HG02852 (cell line): Measurements from ENCODE around the gene CA11.
A peak's percentile ranks its signal among the peaks of the same experiment; 100 is the strongest.
"Not testable (repeated sequence)": the region's sequence is repeated elsewhere in the genome, so short reads cannot be mapped to it uniquely, and the experiment has no call there.

Experiments
- ATAC-seq: cut with Tn5 transposase; IDR thresholded peaks from one replicate; pipeline ENCODE4 v1.9.1; 2021; ENCODE audit warnings: mild to moderate bottlenecking, moderate library complexity; ENCODE audit not compliant: unreplicated experiment

CA11 gene

DNA sequence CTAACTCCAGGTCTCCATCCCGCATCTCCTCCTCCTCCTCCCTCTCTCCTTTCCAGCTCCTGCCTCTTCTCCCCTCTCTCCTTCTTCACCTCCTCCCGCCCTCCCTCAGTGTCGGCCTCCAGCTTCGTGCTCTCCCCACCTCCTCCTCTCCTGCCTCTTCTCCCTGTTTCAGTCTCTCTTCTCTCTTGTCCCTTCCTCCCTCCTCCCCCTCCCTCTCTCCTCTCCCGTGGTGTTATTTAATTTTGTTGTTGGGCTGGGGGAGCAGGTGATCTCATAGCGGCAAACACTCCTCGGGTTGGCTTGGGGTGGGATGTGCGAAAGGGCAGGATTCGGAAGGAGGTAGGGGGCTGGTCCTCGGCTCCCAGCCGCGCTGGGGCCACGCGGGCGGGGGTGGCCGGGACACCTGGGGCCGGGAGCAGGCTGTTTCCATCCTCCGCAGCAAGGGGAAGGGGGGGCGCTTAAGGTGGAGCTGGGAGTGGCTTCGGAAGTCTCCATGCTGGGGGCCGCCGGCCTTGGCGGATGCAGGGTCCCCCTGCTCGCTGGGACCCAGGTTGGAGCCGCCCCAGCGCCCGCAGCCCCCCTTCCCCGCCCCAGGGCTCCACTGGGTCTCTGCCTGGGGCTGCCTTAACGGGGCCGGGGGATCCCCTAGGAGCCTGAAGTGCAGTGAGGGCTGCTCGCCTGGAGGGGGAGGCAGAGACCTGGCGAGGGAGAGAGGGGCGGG lies at the start of gene CA11:
Gene CA11, minus strand, starts transcription at position 187 of the 721 bp plus-strand sequence. CDS start 555 bp downstream, outside the sequence.
- peak; percentile 78 for ATAC-seq

DNA sequence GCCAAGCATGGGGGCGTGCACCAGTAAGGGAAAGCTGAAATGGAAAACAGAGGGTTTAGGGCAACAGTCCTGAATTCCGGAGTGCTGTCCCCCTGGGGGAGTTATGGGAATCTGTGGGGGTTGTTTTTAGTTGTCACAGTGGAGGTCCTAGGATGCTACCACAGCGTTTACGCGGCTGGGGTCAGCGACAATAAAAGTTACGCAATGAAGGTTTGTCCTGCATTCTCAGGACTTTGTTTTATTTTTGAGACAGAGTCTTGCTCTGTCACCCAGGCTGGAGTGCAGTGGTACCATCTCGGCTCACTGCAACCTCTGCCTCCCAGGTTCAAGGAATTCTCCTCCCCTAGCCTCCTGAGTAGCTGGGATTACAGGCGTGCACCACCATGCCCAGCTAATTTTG lies 47.6 kb upstream of the CA11 start:
- not testable (repeated sequence) for ATAC-seq

DNA sequence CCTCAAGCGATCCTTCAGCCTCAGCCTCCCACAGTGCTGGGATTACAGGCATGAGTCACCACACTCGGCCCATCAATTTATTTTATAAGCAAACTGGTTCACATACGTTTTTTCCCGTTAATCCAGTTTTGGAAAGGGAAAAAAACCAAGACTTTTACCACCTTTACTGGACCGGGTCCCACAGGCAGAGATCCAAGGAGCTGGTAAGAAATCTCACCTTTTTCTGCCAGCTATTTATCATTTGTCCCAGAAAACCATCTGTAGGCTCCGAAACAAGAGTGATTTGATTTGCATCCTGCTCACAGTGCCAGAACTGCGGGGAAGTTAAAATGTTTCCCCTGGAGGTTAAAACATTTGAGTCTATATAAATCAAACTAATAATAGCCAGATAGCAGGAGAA lies 43.5 kb upstream of the CA11 start:
- ATAC-seq = no peak

DNA sequence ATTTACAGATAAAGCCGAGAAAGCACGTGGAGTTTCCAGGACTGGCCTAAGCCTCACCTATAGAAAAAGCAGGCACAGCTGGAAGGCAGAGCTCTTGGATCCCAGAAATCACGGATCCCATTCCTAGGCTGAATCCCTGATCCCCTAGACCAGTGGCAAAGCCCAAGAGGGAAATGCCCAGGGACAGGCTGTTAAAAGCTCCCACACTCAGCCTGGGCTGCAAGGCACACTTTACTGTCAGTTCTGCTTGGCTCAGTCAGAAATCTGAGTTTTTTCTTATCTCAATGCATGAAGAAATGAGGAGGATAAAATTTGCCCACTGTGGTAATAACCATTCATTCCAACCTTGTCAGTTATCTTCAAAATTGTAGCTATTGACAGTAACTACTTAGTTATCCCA lies 41.8 kb upstream of the CA11 start:
- ATAC-seq = no peak

DNA sequence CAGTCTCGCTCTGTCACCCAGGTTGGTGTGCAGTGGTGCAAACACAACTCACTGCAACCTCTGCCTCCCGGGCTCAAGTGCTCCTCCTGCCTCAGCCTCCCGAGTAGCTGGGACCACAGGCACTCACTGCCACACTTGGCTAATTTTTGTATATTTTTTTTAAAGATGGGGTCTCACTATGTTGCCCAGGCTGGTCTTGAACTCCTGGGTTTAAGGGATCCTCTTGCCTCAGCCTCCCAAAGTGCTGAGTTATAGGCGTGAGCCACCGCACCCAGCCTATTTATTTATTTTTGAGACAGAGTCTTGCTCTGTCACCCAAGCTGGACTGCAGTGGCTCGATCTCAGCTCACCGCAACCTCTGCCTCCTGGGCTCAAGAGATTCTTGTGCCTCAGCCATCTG lies 40.6 kb upstream of the CA11 start:
- ATAC-seq = not testable (repeated sequence)

DNA sequence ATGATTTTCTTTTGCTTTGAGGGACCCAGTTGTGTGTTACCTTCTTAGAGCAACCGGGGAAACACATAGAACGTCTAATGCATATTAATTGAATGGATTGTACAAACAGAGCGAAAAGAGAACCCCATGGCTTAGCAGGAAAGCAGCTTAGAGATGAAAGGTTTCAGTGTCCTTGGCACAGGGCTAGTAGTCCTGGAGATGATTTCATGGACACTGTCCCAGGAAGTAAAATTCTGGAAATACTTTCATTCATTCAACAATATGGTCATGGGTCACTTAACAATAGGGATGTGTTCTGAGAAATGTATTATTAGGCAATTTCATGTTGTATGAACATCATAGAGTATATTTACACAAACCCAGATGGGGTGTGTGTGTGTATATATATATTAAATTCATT lies 40.1 kb upstream of the CA11 start:
- no peak for ATAC-seq

DNA sequence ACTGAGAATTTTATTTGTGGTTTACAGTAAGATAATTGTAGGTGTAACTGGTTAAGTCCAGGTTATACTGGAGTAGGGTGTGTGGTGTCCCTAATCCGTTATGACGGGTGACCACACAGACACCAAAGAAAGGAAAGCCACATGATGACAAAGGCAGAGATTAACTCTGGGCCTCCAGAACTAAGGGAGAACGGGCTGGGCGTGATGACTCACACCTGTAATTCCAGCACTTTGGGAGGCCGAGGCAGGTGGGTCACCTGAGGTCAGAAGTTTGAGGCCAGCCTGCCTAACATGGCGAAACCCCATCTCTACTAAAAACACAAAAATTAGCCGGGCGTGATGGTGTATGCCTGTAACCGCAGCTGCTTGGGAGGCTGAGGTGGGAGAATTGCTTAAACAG lies 39.6 kb upstream of the CA11 start:
- ATAC-seq = no peak

DNA sequence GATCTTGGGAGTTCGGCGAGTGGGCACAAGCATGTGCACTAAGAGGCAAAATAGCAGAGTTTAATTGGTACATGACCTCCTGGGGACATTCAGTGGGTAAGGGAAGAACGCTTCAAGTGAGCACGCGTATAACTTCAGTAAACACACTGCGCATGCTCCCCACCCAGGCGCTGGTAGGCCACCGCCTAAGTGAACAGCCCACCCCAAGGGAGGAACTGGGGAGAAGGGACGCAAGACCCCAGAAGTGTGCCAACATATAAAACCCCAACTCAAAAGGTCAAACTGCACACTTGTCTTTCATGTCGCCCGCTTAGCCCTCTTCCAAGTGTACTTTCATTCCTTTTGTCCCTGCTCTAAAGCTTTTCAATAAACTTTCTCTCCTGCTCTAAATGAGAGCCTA lies 37.4 kb upstream of the CA11 start:
- no peak for ATAC-seq

DNA sequence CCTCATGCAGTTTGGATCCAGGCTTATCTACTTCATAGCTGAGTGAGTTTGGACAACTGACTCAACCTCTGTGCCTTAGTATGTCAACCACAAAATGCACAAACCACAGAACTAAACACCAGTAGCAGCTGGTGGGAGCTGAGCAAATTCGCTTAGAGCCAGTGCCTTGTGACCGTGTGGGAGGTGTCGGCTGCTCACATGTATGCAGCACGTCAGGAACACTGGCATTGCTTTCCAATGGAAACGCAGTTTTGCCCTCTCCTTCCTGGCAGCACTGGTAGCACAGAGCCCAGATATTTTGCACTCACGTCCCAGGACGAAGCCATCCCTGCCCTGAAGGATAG lies 35.1 kb upstream of the CA11 start:
- ATAC-seq = no peak

DNA sequence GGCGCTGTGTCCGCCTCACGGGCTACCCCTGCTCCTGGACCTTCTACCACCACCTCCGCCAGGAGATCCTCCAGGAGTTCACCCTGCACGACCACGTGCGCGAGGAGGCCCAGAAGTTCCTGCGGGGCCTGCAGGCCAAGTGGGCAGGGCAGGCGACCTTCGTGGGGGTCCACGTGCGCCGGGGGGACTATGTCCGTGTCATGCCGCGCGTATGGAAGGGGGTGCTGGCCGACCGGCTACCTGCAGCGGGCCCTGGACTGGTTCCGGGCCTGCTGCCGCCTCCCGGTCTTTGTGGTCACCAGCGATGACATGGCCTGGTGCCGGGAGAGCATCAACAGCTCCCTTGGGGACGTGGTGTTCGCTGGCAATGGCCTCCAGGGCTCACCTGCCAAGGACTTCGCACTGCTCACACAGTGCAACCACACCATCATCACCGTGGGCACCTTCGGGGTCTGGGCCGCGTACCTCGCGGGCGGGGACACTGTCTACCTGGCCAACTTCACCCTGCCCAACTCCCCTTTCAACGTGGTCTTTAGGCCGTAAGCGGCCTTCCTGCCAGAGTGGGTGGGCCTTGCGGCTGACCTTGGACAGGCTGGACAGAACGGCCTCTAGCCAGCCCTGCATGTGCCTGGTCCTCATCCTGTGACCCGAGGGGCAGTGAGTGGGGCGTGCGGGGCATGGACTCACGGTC lies 34.6 kb upstream of the CA11 start:
- ATAC-seq = no peak

DNA sequence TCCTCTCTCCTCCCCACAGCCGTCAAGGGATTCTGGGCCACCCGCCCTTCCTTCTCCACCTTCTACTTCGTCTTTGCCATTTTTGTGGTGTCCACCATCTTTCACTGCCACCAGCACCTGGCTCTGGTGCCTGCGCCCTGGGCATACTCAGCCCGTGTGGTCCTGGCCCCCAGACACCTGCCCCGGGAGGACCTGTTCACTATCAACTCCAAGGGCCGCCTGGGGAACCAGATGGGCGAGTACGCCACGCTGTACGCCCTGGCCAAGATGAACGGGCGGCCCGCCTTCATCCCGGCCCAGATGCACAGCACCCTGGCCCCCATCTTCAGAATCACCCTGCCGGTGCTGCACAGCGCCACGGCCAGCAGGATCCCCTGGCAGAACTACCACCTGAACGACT lies 34.0 kb upstream of the CA11 start:
- not testable (repeated sequence) for ATAC-seq

DNA sequence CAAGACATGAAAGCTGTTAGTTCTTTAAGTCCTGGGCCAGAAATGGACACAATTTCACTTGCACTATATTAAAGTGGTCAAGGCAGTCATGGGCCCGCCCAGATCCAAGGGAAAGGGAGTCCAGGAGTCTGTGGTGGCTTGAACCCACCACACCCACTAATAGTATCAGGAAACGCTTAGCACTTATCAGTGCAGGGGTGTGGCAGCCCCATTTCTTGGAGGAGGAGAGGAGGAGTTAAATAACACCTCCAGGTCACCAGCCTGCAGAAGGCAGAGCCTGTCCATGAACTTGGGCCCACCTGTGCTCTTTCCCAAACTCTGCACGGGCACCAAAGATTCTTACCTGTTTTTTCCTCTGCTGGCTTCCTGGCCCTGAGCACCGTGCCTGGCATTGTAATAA lies 32.2 kb upstream of the CA11 start:
- no peak for ATAC-seq

DNA sequence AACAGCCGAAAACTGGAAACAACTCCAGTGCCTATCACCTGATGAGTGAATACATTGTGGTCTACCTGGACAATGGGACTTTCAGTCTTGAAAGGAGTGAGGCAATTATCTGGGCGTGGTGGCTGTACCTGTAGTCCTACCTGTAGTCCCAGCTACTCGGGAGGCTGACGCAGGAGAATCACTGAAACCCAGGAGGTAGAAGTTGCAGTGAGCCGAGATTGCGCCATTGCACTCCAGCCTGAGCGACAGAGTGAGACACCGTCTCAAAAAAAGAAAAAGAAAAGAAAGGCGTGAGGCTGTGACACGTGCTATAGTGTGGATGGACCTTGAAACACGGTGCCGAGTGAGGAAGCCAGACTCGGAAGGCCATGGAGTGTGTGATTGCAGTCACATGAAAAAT lies 30.9 kb upstream of the CA11 start:
- ATAC-seq = no peak

DNA sequence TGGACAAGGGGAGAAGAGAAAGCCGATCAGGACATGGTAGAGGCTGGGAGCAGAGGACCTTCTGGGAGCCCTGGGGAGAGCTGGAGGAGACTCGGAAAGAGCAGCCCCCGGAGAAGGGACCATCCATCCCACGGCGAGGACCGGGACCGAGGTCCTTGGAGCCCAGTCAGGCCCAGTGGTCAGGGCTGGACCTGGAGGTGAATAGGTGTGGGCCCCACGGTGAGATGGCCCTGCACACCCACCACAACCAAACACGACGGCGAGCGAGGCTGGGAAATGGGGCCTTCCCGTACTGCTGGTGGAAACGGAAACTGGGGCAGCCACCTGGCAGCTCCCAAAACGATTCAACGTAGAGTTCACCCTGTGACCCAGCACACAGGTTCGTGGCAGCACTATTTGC lies 30.5 kb upstream of the CA11 start:
- ATAC-seq = no peak

DNA sequence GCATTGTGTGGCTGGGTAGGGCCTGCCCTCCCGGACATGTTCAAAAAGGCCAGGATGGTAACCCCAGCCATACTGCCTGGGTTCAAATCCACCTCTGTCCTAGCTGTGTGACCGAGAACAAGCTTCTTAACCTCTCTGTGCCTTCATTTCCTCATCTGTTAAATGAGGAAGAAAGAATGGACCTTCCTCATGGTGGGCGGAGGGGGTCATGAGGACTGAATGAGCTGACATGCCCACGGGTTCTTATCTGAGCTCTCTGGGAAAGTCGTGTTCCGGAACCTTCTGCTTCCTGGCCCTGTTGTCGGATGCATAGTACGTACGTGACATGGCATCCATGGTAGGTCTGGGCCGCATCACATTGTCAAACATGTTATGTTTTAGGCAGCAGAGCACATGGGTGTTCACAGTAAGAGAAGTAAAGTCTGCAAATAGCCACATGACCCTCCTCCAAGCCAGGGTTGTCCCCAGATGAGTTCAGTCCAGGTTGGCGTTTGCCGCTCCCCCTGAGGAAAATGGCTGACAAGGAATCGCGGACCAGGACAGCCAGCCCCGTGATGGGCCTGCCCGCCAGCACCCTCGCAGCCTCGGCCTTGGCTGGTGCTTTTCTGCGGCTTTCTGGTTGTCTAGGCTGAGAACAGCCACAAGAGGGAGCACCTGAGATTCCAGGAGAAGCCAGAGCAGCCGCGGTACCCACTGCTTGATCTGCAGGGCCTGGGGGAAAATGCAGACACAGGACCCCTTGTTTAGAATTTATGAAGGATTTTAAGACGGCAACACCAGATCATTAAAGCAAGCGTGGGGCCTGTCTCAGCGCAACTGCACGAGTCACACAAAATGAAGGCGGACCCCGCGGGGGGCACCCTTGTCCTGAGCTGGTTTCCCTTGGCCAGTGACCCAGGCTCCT lies 29.2 kb upstream of the CA11 start:
- ATAC-seq = no peak

DNA sequence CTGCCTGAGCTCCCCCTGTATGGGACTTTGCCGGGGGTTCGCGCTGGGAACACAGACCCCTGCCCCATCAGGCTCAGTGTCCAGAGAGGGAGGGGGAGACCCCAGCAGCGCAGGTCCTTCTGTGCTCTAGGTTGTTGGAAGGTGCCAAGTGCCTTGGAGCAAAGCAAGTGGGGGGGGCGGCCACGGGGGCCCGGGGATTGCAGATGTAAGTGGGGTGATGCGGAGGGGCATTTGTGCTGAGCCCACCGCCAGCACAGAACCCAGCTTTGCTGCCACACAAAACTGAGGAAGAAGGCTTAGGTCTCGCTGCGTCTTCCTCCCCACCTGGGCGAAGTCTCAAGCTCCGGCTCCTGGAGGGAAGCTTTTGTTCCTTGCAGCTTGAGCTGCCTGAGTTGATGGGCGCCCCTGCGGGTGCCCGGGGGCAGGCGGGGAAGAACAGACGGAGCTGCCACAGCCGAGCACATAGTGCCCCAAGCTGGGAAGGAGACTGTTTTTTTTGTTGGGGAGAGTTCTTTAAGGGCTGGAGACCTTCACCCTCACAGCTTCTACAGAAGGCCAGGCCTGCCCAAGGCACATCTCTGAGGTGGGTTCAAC lies 28.3 kb upstream of the CA11 start:
- ATAC-seq = no peak

DNA sequence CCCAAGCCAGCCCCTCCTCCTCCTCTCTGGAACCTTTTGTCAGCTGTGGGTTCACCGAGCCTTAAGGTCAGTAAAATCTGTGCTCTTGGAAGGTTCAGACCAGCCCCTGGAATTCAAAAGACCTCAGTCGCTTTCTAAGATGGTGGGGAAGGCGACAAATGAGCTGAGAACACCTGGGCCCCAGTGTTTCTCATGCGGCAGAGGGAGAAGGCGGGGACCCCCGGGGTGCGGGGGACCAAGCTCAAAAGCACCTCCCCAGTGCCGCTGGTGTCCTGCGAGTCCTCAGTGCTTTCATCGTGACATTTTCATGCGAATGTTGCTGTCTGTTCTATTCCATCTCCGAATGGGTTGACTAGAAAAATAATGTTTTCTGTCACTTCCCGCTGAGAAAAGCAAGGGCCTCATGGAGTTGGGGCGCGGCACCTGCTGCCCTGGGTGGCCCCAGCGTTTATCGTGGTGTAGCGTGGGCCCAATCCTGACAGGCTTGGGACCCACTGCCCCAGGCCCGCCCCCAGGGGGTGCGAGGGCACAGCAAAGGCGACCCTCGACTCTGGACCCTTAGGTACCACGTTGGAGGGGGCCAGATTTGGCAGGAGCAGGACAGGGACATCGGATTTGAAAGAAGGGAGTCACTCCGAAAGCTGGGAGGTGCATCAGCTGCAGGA lies 27.6 kb upstream of the CA11 start:
- no peak for ATAC-seq

DNA sequence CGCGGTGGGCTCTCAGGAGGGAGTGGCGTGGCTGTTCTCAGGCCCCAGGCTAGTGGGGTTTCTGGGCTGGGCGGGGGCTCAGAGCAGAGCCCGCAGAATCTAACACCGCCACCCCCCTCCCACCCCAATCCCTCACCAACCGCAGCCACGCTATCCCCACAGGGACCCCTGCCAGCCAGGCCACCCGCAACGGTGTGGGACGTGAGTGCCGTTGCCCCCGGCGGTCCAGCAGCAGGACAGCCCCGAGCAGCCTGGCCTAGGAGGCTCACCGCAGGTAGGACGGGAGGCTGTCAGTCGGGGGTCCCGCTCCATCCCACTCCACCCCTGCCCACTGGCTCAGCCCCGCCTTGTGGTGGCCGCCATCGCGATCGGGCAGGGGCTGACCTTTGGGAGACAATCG lies 27.0 kb upstream of the CA11 start, which contains the start of gene NTN5:
Gene NTN5, minus strand, starts transcription at position 24 of the 400 bp plus-strand sequence. CDS start 2,031 bp downstream, outside the sequence.
- ATAC-seq = no peak

DNA sequence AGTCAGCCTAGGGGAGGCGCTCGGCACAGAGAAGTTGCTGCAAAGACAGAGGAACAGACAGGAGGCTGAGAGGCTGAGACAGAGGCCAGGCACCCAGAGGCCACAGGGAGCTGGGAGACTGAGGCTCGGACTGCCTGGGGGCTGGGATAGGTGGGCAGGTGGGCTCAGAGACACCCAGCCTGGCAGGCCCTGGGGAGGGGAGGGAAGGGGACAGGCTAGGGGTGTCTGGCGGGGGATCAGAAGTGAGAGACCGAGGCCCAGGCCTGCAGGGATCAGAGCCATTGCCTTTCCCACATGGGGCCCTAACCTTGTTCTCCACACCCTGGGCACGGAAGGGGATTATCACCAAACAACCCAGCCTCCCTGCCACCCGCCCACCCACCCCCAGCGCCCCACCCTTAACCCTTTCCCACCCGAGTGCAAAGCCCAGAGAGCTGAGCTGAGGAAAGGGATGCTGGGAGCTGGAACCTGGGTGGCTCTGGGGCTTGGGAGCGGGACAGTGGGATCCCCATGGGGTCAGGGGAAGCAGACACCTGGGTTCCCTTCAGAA lies 25.5 kb upstream of the CA11 start:
- ATAC-seq = no peak

DNA sequence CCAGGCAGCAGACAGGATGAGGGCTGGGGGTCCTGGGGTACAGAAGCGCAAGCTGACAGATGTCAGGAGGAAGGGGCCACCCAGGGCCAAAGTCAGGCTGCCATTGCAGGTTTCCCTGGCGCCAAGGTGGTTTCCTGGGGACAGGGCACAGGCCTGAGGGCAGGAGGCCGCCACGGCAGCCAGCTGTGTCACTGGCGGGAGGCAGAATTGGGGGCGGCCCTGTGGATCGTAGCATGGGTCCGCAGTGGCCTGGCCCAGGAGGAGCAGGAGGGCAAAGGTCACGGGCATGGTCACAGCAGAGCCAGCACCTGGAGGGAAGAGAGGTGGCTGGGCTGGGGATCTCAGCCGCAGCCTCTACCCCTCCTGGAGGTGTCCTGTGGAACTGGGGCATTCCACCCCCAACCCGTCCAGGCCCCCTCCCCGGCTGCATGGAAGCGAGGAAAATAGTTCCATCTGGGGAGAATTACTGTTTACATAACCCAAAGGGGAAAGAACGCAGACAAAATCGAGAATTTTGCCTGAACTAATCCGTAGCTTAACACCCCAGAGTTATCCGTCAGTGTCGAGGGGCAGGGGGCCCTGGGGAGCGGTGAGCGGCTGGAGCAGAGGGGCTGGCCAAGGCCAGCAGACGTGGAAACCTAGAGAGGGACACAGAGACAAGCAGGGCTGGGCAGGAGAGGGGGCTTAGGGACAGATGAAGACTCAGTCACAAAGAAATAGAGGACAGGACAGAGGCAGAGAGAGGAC lies 24.9 kb upstream of the CA11 start:
- no peak for ATAC-seq
